Coronary artery (tissue), 2 donors: Measurements from ENCODE around the gene OSTC.
"Not testable (repeated sequence)": the region's sequence is repeated elsewhere in the genome, so short reads cannot be mapped to it uniquely, and the experiment has no call there.

ENCODE experiments used
- DNase-seq: peaks from one replicate; pipeline ENCODE4 v3.0.0-alpha.2; 2017; ENCODE audit warnings: low spot score
- H3K27ac ChIP-seq, 2 donors: fragments of 200-600 bp; sonication (generic); one replicate each; pipeline ENCODE4 v1.5.1; 2016 to 2019
- H3K4me3 ChIP-seq: fragments of 200-600 bp; sonication (generic); 2 replicates; pipeline ENCODE4 v1.5.1; 2016; ENCODE audit warnings: mild to moderate bottlenecking, moderate library complexity
- CTCF ChIP-seq: fragments of 200-600 bp; sonication (generic); IDR thresholded peaks from one replicate; pipeline ENCODE4 v1.5.1; 2019; ENCODE audit warnings: antibody characterized with exemption

The OSTC gene

DNA sequence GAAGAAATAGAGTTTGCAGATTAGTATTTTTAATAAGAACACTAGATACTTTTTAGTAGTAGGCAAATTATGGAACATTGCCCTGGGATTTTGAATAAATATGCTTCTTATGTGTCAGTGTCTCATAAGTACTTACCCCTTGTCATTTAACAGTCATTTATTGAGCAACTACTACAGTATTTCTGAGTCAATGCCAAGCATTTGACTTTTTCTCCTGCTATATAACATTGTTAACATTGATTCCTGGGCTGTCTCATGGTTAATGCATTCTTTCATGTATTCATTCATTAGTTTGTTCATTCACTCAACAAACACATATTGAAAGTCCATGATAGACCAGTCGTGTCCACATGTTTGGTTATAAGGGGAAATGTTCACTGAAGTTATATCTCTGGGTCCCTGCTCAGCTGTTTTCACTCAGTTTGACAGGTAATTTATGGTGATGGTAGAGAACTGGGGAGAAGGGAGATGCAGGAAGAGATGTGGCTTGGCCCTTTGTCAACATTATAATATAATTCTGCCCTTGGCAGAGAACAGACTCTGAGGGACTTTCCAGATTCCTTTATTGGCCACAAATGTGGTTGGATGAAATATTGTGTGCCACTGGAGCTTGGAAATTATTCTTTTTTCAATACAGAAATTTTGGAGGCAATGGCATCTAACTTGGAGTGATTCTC is 49.8 kb downstream of the OSTC start:
- DNase-seq: no peak
- Histone ChIP-seq H3K4me3 (no peak overlapping the region), H3K27ac (no peak overlapping the region)
- TF ChIP-seq CTCF: no peak

DNA sequence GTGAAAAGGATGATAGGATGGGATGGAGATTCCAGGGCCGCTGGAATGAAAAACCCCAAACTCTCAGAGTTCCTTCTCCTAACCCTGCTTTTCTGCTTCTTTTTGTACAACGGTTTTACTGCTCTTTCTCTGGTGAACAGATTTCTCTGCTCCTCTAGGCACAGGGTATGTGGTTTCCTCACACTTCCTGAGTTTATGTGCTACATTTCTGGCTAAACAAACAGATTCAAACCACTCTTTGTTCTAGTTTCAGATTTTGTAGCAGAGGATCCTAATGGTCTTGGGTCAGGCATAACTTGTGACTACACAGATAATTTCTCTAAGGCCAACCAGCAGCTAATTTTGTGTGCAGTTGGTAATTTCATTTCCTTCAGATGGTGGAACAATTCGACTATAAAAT is 52.6 kb downstream of the OSTC start:
- Histone ChIP-seq H3K4me3 (no peak overlapping the region), H3K27ac (no peak overlapping the region)
- DNase-seq: no peak
- no peak for TF ChIP-seq CTCF

- DNase-seq: no peak
- Histone ChIP-seq H3K4me3 (no peak overlapping the region), H3K27ac (no peak overlapping the region)
- TF ChIP-seq CTCF: no peak
Measured at GRCh38 chr4:108703370-108703769, 53.0 kb downstream of the OSTC start.

DNA sequence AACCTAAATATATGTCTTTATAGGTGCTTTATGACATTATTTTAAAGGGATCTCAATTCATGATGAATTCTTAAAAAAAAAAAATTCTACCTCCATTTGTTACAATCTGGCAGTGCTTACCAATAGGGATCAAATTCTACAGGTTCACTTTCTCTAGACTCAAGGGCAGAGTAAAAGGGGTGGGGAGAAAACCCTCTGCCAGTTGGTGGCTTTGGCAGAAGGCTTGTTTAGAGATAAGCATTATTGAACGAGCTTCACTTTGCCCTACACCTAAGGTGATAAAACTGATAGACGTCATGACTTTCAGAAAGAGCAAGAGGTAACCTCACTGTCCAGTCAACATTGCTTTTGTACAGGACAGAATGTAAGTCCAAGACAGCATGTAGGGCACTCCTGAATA is 53.6 kb downstream of the OSTC start:
- TF ChIP-seq CTCF: no peak
- H3K27ac ChIP-seq: no peak overlapping the region
- H3K4me3 ChIP-seq: no peak overlapping the region
- DNase-seq: no peak

- DNase-seq: no peak
- H3K4me3 ChIP-seq: no peak overlapping the region
- H3K27ac ChIP-seq: no peak overlapping the region
- no peak for TF ChIP-seq CTCF
Measured at GRCh38 chr4:108706289-108706688, 55.9 kb downstream of the OSTC start.

DNA sequence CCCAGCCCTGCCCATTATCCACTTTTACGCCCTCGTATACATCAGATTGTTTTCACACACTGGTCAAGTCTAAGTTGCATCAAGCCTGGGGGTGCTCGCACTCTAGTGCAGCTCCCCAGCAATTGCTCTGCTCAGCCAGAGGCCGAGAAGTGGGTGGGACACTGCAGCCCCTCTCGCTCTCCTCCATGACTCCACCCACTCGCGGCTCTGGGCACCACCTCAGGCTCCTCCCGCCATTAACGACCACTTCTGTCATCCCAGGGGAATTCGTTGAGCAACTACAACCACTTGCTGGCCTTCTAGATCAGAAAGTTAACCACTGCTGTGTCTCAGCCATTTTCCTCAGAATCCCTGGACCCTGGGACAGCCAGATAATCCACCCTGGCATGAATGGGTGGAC is 58.8 kb downstream of the OSTC start:
- no peak for DNase-seq
- H3K27ac ChIP-seq: no peak overlapping the region
- H3K4me3 ChIP-seq: no peak overlapping the region
- TF ChIP-seq CTCF: no peak

GRCh38 chr4:108709722-108710121 is 59.3 kb downstream of the OSTC start:
- no peak for TF ChIP-seq CTCF

GRCh38 chr4:108710578-108710977 is 60.2 kb downstream of the OSTC start:
- not testable (repeated sequence) for H3K4me3 ChIP-seq, DNase-seq, H3K27ac ChIP-seq

More at GRCh38 chr4:108709722-108710121, 59.3 kb downstream of the OSTC start:
- no peak for DNase-seq
- H3K27ac ChIP-seq: no peak overlapping the region
- no peak overlapping the region for H3K4me3 ChIP-seq
